ENCODE data around the gene EDC4.

GRCh38 chr16:67845291-67846062 lies 27.4 kb upstream of the EDC4 start:
- TF ChIP-seq CTCF (conservative IDR thresholded peaks at IDR 0.05; ENCODE audit: low read depth, low read length) (no peak), EZH2 (IDR thresholded peaks at IDR 0.05; ENCODE audit: borderline replicate concordance, low read depth, low read length, poor library complexity, severe bottlenecking) (no peak)

Data from A673 (cell line).